Measurements from ENCODE around the gene AK1.
"Not testable (repeated sequence)": the region's sequence is repeated elsewhere in the genome, so short reads cannot be mapped to it uniquely, and the experiment has no call there.

Gene AK1

DNA sequence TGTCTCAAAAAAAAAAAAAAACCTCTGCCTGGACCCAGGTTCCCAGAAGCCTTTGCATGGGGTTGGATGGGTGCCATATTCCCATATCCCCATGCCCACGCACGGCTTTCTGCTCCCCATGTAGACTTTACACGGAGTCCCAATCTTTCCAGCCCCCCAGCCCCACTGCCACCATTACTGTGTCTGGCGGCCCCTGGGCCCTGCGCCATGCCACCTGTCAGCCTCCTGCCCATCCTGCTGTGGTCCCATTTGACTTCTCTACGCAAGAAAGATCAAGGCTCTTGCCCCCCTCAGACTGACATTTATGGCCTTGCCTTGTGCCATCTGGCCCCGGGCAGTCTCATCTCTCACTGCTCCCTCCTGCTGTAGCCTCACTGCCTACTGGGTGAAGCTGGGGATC, 6.5 kb upstream of the AK1 start:
- H3K4me3 ChIP-seq (ENCODE audit: low read length): no peak overlapping the region
- TF ChIP-seq ZNF274 (IDR thresholded peaks at IDR 0.05; ENCODE audit: low read depth, low read length): no peak

GRCh38 chr9:127881715-127882114, 4.2 kb upstream of the AK1 start:
- H3K4me3 ChIP-seq (ENCODE audit: low read length): not testable (repeated sequence)

- TF ChIP-seq ZNF274 (IDR thresholded peaks at IDR 0.05; ENCODE audit: low read depth, low read length): no peak
- H3K4me3 ChIP-seq (ENCODE audit: low read length): no peak overlapping the region
Observed at GRCh38 chr9:127880143-127880542, 2.7 kb upstream of the AK1 start.

DNA sequence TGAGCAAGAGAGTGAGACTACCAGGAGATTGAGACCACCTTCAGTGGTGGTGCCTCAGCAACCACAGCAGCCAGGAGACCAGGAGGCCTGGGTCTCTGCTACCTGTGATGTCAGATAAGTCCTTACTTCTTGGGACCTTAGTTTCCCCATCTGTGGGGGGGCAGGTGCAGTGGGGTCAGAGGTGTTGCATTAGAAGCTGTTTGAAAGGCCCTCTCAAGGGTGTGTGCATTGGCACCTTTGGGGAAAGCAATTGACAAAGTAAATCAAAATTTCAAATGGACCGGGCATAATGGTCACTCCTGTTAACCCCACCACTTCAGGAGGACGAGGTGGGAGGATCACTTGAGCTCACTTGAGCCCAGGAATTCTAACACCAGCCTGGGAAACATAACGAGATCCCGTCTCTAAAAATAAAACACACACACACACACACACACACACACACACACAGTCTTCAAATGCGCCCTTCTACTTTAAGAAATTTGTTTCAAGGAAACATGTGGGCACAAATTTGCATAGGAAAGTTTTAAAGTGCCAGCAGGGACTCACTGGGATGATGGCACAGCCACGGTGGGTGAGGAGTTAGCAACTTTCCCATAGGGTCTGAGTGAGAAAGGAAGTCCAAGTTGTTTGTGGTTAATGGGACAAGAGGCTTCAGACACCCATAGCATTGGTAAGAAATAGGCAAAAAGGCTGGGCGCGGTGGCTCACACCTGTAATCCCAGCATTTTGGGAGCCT, 1.3 kb upstream of the AK1 start:
- no peak overlapping the region for H3K4me3 ChIP-seq (ENCODE audit: low read length)
- TF ChIP-seq ZNF274 (IDR thresholded peaks at IDR 0.05; ENCODE audit: low read depth, low read length): no peak

- no peak for TF ChIP-seq ZNF274 (IDR thresholded peaks at IDR 0.05; ENCODE audit: low read depth, low read length)
- no peak overlapping the region for H3K4me3 ChIP-seq (ENCODE audit: low read length)
Observed at GRCh38 chr9:127878001-127878651, 651 bp upstream of the AK1 start.

DNA sequence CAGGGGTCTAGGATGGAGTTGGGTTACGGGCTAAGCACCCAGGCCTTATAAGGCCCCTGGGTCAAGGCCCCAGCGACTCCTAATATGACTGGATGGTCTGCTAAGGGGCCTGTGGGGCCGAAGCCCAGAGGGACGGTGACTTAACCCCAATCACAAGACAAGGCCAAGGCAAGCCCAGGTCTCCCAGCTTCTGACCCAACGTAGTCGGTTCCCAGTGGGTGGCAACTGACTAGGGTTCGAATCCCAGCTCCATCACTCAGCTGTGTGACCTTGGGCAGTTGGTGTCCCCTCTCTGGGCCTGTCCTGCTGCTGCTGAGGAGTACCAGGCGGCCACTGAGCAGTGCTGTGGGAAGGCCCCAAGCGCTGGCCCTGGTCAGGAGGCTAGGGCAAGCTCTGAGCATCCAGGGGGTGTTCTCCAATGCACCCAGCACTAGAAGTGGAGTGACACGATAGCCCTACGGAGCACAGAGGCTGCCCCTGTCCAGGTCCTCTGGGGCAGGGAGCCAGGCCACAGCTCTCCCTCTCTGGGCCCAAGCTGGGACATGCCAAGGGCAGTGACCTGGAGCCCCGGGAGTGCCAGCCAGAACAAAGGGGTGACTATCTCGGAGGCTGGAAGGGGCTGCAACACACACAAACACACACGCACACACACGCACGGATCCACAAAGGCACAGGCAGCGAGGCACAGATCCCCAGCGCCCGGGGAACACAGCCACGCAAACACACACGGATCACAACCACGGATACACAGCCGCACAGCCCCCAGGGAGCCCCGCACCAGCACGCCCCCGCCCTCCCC, 512 bp downstream of the AK1 start:
- H3K4me3 ChIP-seq (ENCODE audit: low read length): no peak overlapping the region
- TF ChIP-seq ZNF274 (IDR thresholded peaks at IDR 0.05; ENCODE audit: low read depth, low read length): no peak

DNA sequence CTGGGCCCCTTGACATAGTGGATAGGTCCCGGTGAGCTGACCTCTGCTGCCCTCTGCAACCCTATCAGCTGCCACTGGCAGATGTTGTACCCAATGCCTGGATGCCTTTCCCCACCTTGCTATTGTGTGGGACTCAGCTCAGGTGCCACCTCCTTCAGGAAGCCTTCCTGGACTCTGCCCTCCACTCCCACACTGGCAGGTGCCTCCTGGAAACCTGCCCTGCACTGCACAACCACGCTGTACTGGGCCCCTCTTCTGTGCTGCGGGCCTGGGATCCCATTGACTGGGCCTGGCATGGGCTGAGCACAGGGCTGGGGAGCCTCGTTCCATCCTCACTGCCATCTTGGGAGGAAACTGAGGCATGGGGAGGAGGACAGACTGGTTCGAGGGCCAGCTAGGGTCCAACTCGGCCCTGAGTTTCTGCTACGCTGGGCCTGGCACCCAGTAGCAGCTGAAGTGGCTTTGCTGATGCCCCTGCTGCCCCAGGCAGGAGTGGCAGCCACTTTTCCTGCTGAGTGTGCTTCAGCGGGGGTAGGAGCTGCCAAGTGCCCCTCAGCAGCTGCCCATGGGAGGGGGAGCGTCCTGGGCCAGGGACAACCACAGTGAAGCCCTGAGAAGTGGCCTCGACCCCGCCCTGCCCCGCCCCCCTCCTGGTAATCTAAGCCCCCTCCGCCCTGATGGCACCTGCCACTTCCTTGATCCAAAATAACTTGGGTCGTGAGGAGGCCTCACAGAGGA, 1.3 kb downstream of the AK1 start:
- H3K4me3 ChIP-seq (ENCODE audit: low read length): no peak overlapping the region
- TF ChIP-seq ZNF274 (IDR thresholded peaks at IDR 0.05; ENCODE audit: low read depth, low read length): no peak

DNA sequence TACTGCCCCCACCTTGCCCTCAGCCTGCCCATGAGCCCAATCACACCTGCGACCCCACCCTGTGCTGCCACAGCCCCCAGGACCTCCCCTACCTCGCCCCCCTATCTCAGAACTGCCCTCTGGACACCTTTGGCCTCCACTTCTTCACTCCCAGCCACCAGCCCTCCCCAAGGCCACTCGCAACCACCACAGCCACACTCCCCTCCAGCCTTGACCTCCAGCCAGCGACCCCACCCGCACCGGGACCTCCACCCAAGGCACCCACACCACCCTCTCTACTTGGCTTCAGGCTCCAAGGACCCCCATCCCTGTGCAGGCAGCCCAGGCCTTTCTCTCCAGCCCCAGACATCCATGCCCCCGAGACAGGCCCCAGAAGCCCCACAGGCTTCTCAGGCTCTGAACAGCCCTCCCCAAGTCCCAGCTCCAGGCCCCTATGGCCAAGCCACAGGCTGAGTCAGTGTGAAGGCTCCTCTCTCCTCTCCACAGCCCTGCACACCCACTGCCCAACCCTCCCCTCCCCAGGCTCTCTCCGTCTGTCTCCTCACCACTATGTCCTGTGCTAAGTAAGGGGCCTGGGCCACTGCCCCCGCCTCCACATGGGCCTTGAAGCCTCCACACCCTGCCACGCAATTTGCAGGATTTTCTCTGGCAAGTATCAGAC, 2.0 kb downstream of the AK1 start:
- no peak overlapping the region for H3K4me3 ChIP-seq (ENCODE audit: low read length)
- no peak for TF ChIP-seq ZNF274 (IDR thresholded peaks at IDR 0.05; ENCODE audit: low read depth, low read length)

GRCh38 chr9:127874301-127875221, 2.9 kb downstream of the AK1 start:
- no peak for TF ChIP-seq ZNF274 (IDR thresholded peaks at IDR 0.05; ENCODE audit: low read depth, low read length)
- no peak overlapping the region for H3K4me3 ChIP-seq (ENCODE audit: low read length)

DNA sequence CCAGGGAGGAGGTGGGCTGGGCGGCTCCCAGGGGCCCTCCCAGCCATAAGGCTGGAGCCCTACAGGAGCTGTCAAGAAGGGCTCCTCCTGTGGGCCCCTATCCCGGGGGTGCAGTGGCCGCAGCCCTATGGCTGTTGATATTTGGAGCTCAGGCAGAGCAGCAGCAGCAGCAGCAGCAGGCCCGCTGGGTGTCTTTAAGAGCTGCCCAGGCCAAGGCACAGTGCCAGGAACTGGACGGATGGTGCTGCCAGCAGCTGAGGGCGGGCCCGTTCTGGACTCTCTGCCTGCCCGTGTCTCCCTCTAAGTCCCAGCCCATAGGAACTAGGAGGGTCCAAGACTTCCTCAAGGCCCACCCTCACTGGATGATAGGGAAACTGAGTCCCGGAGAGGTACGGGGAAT, 3.6 kb downstream of the AK1 start:
- no peak for TF ChIP-seq ZNF274 (IDR thresholded peaks at IDR 0.05; ENCODE audit: low read depth, low read length)
- H3K4me3 ChIP-seq (ENCODE audit: low read length): no peak overlapping the region

DNA sequence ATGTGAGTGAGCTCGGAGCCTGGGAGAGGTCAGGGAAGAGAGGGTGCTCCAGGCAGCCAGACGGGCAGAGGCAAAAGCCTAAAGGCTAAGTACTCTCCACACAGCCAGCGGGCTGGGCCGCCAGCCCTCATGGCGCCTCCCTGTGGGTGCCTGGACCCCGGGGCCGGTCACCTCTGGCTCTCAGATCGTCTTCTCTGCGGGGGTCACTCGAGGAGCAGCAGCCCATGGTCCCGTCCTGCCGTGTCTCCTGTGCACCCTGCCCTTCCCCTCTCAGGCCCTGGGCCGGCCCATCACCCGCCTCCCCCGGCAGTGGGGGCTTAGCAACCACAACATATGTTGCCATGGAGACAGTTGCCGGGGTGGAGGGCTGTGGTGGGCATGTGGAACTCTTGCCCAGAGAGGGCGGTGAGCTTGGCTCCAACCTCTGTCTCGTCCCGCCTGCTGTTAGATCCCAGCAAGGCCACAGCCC, 4.2 kb downstream of the AK1 start:
- no peak for TF ChIP-seq ZNF274 (IDR thresholded peaks at IDR 0.05; ENCODE audit: low read depth, low read length)

GRCh38 chr9:127872369-127873222, 4.9 kb downstream of the AK1 start:
- no peak for TF ChIP-seq ZNF274 (IDR thresholded peaks at IDR 0.05; ENCODE audit: low read depth, low read length)
- no peak overlapping the region for H3K4me3 ChIP-seq (ENCODE audit: low read length)

More for the DNA sequence above, 4.2 kb downstream of the AK1 start:
- no peak overlapping the region for H3K4me3 ChIP-seq (ENCODE audit: low read length)
